ENCODE results near the gene PDE7B.

DNA sequence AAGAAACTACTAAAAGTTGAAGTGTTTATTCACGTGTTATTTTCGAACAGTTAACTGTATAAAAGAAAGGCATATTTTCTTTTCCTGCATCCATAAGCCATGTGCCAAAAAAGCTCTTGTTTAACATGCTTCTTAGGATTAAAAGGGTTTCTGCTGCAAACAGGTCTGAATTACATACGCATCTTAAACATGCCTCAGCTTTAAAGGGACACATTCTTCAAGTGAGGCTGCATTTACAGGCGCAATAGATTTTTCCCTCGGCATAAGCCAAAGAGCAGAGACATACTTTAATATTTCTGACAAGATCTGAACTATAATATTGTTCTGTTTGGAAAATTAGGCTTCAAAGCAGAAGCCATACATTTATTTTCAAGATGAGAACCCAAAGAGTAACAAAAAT lies 39.4 kb downstream of the PDE7B start:
- TF ChIP-seq CTCF (conservative IDR thresholded peaks at IDR 0.05 in 1 of 2, IDR thresholded peaks at IDR 0.05 in 1 of 2; ENCODE audit: low read depth in 1 of 2, low read length in 2 of 2) (no peak), EZH2 (IDR thresholded peaks at IDR 0.05; ENCODE audit: low read length, missing control alignments) (no peak)

Data from fibroblast of lung (primary cell).